Renal cortical epithelial cell (primary cell): ENCODE results near the gene PER2. TPM values are rescaled to one million over a fixed set of nuclear protein-coding genes. Genes with fewer than 3 reads are reported as not detected.
A peak's percentile ranks its signal among the peaks of the same experiment; 100 is the strongest.

ENCODE experiments used
- DNase-seq: peaks from one replicate; pipeline ENCODE4 v3.0.0-alpha.2; 2011; ENCODE audit warnings: low read depth
- total RNA-seq: library from RNA; depleted of rRNA; stranded (reverse); fragments of >200 nt; gene quantifications from 2 replicates; pipeline ENCODE4 v1.2.3, GENCODE V29; 2014

Gene PER2
- total RNA-seq, 1 donor from 2014 or later = 3.7 TPM

DNA sequence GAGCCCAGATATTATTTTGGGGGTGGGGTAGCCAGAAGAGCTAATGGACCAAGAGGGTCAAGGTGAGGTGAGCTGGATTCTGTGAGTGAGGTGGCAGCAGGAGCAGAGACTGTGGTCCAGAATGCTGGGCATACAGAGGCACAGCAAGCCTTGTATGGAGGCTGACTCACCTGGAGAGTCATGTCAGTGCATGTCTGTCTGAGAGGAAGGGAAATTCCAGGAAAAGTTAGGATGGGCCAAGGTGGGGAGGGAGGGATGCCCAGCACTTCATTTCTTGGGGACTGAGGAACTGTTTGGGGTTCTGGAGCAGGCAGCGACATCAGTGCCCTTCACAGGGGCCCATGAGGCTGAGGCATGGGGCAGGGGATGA is 21.1 kb downstream of the PER2 start:
- DNase-seq = peak; percentile 43

DNA sequence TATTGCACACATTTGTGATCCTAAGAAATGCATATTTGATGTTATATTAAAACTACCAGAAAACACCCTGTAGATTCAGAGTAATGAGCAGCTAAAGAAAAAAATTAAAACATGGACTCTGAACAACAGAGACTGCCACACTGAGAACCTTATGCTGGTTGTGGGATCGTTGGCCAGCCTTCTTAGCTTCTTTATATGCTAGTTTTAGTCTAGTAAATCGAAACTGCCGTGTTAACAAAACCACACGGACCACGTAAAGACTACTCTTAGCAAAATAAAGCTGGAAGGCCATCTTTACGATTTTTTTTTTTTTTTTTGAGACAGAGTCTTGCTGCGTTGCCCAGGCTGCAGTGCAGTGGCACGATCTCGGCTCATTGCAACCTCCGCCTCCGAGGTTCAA is 22.8 kb downstream of the PER2 start:
- DNase-seq = no peak

DNA sequence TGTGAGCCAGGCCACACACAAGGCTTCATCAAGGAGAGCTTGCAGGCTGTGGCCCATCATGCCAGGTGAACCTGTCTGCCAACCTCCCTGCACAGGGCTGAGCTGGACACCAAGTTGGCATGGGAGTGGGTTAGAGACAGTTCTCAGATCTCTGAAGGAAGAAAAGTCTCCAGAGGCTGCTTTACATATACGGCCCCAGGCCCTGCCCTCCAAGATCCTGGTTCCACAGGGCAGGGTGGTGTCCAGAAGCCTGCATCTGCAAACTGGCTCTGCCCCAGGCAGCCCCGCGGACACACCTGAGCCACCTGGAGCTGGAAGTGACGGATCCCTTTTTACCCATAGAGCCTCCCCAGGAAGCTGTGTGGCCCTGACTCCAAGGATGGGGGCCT is 24.3 kb downstream of the PER2 start:
- no peak for DNase-seq

DNA sequence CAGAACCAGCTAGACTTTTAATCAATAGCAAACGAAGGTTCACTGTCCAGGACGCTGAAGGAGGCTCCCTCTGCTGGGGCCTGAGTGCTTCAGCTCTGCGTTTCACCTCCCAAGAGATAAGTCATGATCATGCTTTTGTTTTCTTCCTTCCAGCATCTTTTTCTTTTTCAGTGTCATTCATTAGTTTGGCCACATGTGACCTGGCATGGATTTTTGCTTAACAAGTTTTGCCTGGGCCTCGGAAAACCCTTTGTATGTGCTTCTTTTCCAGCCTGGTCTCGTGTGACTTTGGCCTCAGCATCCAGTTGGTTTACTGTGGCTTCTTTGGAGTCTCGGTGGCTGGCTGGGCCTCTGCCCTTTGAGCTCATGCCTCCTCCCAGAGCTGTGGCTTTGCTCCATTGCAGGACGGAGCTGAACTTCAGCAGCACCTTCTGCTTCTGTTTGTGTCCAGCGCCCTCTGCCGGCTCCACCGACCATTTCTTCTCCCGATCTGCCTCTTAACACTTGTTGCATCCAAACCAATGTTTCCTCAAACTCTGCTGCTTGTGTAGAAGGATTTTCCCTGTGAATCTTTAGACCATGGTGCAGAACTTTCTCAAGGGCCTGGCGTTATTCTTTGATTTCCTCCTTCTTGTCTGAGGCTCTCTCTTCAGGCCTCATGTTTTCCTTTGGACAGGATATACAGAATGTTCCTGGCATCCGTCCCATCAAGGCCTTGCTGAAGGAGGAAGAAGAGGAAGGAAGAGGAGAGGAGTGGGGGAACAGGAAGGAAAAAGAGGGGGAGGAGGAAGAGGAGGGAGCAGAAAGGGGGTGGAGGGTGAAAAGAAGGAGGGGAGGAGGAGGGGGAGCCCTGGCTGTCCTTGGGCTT is 25.0 kb downstream of the PER2 start:
- peak; percentile 91 for DNase-seq

DNA sequence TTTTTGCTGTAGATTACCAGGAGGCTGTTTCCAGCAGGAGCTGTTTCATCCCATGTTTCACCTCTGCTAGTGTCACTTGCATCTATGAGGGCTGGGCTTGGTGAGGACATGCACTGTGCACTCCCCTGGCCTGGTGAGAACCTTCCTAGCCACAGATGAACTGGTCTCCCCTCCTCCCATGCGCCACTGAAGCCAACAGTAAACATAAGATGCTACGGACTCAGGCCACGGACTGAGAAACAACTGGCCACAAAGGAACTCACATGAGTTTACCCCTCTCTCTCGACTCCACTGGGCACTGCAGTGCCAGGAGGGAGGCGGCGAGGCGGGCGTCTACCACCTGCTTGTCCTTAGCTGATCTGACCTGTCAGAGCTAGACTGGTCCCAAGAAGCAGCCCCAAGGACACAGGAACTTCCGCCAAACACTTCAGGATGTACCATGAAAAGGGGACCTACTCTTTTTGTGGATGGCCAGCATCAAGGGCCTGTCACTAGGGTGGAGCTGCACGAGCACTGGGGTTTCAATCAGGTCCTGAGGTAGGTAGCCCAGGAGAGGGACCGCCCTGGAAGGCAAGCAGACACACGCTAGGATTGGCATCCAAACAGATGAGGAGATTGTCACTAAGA is 25.8 kb downstream of the PER2 start:
- DNase-seq = no peak

DNA sequence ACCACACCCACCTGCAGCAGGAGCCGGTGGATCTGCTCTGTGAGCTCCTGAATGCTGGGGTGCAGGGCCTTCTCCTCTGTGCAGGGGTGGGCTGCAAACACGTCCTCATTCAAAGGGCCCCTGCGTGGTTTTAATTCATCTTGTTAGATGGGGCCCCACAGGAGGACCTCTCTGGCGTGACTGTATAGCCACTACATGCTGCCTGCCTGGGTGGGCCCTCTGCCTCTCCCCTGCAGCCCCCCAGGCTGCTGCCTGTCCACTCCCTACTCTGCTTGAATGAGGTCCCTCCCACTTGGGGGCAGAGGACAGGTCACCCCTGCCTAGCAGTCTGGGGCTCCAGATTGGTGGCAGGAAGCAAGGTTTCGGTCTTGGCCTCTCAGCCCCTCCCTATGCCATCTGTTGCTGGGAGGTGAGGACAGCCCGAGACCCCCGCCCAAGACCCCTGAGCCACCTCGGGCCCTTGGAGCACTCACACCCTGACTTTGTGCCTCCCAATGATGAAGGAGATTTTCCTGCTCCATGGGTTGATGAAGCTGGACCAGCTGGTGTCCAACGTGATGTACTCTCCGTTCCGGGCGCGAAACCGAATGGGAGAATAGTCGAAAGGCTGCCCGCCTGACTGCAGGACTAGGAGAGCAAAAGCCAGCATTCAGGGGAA is 26.6 kb downstream of the PER2 start:
- no peak for DNase-seq

DNA sequence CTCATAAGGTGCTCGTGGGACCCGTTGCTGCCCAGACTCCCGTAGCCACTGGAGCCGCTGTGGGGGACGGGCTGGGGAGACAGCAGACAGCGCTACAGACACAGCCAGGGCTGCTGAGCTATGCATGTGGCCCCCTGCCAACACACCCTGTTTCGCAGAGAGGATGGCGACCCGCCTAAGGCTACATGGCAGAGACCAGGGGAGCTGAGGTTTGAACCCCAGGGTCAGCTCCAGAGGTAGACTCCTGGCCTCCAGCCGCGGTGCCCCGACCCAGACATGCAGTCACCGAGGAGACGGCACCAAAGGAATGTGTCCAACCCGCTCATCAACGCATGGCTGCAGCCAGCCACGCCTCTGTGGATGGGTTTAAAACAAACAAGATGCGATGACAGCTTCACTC is 27.5 kb downstream of the PER2 start:
- DNase-seq = peak; percentile 73

DNA sequence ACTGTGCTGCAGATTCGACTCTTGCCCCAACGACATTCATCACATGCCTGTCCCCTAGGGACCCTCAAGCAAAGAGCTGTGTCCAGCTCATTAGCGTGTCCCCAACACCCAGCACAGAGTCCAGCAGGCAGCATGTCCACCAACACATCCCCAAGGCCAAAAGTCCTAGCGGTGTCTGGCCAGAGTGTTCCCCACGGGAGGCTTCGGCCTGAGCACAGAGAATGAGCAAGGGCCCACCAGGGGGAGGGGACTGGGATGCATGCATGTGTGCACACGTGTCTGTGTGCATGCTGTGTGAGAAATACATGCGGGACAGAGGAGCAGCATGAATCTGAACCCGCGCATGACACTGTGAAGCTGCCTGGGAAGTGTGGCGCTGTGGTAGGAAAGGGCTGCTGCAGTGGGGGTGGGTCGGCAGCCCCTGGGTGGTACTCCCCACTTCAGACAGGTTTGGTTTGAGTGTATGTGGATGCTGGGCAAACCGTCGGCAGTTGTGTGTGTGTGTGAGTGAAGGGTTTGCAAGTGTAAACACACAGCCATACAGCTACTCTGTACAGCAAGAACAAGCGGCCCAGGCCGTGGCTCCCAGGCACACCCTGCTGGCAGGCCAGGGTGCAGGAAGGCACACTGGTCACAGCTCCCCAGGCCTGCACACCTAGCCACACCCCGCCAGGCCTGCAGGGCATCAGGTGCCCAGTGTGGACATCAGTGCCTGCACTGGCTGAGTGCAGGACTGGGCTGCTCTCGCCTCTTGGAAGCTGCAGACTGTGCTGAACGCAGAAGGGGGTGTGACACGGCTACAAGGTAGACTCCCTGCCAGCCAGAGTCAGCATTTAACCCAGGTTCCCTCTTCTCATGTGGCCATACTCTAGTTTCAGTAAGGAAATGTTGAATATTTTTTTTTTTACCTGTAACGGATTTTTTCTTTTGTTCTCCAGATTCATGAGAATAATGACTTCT is 29.1 kb downstream of the PER2 start:
- no peak for DNase-seq

DNA sequence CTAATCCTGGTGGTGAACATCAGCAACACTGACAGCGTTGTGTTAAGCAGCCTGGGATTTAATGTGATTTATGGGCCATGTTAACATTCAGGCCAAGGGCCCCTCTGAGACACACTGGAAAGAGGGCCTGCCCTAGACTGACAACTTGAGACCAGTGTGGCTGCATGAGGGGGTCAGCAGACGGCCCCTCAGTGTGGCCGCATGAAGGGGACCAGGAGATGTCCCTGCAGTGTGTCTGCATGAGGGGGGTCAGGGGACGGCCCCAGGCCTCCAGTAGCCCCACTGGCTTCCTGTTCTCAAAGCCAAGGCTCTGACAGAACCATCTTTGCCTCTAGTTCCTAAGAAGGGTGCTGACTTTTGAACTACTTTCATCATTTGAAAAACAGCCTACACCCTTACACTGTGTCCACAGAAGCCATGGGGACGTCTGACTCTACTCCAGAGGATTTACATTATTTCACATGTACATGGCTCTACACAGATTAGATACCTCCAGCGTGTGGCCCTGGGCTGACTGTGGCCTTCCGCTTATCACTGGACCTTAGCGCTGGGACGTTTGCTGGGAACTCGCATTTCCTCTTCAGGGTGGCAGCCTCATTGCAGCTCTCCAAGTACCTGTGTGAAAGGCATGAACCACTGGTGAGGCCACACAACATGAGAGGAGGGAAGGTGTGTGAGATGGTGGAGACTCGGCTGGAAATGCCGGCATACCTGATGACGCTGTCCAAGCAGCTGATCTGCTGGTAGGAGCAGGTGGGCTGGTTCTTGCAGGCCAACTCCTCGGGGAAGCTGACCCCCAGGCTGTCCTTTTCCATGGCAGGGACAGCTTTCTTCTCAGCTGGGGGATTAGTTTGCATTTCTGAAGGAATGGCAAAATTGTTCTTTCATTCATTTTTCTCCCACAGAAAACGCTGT is 30.4 kb downstream of the PER2 start:
- DNase-seq = no peak

DNA sequence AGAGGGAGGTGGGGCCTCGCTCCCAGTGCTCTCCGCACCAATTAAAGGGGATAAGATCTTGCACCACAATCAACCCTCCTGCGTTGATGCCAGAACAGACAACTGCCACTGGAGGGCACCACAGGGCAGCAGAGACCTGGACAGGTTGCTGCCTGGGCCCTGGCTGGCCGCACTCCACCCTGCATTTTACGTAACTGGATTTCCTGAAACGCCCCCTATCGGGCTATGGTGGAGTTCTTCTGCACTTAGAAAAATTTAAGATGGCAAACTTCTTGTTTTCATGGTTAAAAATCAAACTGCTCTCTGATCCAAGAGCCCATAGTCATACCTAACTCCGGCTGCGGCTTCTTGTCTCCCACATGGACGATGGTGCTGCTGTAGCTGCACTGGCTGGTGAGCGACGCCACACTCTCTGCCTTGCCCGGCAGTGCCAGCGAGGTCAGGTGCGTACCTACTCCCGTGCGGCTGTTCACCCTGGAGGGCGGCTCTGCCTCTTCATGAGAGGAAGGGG is 31.8 kb downstream of the PER2 start:
- peak; percentile 92 for DNase-seq

DNA sequence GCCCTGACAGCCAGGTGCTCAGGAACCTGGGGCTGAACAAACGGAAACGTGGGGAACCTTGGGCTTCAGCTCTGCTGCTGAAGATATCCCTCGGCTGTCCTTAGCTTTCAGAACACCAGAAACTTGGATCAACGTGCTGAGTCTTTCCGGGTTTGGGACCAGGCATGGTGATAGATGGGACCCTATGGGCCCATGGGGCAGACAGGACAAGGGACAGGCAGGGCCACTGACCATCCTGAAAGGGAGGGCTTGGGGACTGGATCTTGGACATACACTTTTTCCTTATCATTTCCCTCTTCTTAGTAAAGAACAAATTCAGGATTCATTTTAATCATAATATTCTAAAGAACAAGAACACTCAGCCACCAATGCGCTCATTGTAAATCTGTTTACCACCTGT is 32.3 kb downstream of the PER2 start:
- no peak for DNase-seq

DNA sequence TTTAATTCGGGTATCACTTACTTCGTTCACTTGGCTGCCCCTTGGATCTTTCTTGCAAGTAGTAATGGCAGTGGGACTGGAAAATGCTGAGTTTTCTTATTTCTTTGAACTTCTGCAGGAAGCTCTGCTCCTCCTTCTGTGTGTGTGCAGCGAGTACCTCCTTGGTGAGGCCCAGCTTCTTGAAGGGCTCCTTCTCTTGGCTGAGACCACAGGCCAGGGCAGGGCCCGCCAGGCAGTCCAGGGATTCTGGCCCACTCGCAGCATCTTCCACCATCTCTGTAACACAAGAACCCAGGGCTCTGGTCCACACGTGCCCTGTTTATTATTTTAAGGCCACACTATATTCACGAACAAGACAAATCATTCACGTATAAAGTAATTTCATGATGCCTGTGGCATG is 32.8 kb downstream of the PER2 start:
- DNase-seq = no peak

DNA sequence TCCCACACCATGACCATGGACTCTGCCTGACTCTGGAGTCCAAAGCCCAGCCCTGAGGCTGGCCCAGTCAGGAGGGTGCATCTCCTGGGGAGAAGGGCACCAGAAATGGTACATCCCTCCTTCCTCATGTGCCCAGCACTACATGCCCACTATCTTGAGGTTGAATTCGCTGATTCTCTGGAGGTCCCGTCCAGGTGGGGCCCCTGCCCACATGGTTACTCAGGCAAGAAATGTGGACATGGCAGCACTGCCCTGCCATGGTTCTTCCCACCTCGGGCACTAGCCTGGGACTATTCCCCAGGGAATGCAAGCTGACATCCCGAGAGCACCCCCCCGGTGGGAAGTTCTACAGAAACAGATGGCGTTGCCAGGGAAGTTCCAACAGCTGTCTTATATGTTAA is 33.3 kb downstream of the PER2 start:
- no peak for DNase-seq

DNA sequence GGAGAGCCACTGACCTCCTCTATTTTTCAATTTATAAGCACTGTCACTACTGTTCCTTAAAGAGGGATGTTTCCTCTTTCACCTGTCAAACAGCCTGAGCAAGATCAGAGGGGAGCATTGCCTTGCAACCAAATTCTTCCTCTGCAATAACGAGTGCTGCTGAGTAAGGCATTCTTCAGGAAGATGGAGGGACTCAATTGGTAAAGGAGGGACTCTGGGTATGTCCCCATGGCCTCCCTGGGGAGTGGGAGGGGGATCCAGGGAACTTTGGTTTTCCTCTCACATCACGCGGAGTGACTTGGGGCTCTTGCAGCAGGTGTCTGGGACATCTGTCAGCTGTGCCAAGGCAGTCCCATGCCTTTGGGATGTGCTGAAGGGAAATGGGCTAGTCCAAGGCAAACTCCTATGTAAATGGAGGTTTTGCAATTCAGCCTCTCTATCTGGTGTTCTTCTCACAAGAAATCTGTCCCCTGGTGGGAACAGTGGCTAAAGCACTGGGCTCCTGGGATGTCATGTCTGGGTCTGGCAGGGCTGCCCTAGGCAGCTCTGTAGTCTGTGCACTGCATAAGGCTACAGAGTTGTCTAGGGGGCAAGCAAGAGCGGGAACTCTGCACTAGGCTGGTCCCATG is 34.2 kb downstream of the PER2 start:
- DNase-seq = no peak

DNA sequence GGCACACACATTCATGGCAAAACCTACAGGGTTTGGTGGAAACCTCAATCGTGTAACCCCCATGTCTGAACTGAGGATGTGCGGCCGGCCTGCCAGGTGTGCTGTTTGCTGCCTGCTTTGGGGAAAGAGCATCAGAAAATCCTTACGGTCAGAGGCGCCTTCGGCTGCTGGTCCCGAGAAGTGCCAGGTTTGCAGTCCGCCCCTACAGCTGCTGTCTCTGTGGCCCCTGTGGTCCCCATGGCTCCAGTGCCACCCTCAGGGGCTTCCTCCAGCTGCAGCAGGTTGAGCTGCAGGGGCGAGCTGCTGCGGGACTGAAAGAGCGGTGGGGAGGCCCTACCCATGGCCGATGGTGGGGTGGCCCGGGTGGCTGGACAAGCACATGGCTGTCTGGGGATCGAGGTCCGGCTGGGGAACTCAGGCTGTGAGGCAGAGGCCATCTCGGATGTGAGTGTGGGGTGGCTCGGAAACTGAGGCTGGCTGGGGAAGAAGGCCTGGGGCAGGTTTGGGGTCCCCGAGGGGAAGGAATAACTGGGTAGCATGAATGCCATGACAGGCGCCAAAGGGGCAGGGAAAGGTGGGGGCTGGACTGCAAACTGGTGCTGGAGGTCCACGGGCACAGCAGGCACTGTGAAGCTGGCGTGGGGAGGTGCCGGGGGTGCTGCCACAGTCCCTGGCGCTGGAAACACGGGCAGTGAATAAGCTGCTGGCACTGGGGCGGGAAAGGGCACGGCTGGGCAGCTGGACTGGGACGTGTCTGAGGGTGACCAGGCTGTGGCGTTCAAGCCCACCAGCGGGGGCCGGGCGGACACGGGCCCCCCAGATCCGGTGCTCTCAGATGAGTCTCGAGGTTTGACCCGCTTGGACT is 35.4 kb downstream of the PER2 start:
- no peak for DNase-seq

DNA sequence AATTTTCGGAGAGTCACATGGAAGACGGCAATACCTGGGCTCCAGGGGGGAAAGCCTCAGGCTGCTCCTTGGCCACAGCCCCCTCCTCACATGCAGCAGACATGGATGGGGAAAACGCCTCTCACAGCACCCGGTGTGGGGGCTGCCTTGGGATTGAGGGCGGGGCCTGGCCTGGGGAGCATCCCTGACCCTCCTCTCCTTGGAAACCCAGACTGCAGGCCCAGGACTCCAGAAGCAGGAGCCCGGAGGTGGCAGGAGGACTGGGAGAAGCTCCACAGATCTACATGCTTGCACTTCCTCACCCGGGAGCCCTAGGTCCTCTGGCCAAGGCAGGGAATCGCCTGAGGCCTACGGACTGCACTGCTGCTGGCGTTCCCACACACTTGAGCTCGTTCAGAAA is 36.4 kb downstream of the PER2 start:
- no peak for DNase-seq

DNA sequence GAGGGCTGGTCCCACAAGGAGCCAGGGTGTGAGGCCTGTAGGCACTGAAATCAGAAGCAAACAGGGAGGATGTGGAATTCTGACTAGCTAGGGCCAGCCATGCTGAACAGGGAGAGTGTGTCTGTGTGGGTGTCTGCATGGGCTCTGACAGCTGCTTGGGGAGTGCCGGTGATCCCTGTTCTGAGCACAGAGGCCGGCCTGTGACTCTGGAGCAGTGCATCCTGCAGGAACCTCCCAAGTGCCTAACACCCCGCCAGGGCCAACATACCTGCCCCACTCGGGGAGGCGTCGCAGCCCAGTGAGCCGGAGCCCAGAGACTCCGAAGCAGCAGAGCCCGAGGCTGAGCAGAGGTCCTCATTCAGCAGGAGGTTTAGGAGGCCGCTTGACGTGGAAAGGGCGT is 37.1 kb downstream of the PER2 start:
- DNase-seq = no peak

DNA sequence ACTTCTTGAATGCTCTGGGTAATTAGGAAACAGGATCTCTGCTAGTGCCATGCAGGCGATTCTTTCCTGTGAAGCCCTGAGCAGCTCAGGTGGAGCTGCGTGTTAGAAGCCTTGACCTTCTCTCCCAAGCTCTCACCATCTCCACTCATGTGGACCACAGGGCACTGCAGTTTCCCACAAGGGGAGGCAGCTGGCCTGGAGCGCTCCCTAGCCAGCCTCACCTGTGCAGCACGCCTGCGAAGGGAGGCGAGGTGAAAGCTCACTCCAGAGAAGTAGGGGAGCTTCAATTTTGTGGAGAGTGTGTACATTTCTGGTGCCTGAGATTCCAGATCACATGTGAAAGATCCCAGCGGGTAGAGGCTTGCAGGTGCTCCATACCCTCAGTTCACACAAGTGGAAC is 37.5 kb downstream of the PER2 start:
- no peak for DNase-seq

DNA sequence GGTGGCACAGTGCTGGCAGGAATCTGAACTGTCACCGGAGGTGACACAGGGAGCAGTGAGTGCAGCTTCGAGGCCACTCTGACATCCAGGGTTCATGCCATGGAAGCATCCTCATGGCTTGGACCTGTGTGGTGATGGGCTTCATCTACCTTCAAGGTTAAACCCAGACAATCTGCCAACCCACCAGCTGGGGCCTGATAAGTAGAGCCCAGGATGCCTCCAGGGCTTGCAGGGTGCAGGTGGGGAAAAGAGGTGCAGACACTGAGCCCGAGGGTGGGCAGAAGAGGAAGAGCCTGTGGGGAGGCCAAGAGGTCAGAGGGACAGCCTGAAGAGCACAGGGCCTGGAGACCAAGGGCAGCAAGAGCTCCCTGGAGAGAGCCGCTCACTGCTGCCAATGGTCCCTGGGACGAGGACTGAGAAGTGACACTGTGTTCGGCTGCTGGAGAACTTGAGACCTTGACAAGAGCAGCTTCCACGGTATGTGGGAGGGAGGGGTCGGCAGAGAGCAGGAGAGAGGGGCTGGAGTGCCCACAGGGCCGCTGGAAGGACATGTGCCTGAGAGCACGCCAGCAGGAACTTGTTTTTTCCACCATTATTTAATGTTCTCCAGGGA is 40.5 kb downstream of the PER2 start:
- no peak for DNase-seq
